UCSD-AML1 (cell line): ENCODE data around the gene GYG2.

Experiments
- DNase-seq: peaks from one replicate; lab custom pipeline; 2025; ENCODE audit not compliant: unreplicated experiment; lab: John Stamatoyannopoulos, UW

Gene GYG2

DNA sequence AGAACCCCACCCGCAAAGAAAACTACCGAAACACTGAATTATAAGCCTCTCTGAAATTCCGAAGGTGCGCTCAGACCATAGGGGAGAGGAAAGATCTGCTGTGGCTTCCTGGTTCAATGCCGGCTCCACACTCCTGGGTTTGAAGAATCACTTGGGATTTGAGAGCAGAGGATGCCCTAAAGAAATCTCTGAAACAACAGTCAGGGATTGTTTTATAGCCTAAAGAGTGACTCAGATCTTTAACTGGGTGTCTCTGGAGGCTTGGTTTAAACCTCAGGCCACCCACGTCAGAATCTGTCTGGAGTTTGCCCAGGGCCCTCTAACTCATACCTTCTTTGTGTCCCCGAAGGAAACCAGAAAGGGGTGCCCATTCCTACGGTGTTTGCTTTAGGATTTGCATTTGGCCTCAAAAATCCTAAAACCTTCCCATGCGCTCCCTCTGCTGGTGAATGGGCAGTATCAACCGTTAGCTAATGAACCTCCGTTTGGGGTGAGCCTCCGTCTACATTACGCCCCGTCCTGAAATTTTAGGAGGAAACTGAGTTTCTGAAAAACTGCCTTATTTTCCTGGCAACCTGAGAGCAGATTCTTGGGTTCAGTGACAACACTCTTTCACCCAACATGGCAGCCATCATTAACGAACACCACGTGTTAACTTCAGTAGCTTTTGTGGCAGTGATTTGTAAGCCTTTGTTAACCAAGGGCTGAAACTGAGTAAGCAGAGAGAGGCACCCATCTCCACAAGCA, 16.4 kb upstream of the GYG2 start:
- DNase-seq: peak; percentile 18

DNA sequence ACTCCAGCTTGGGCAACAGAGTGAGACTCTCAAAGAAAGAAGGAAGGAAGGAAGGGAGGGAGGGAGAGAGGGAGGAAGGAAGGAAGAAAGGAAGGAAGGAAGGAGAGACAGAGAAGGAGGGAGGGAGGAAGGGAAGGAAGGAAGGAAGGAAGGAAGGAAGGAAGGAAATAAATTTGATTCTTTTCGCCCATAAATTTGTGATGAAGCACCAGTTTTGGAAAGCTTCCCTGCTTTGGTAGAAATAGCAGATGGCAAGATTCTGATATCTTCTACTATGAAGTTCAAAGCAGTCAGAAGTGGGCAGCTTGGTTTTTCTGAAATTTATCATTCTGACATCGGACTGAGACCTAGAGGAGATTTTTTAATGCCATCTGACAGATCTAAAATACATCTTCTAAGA, 11.7 kb upstream of the GYG2 start:
- no peak for DNase-seq

DNA sequence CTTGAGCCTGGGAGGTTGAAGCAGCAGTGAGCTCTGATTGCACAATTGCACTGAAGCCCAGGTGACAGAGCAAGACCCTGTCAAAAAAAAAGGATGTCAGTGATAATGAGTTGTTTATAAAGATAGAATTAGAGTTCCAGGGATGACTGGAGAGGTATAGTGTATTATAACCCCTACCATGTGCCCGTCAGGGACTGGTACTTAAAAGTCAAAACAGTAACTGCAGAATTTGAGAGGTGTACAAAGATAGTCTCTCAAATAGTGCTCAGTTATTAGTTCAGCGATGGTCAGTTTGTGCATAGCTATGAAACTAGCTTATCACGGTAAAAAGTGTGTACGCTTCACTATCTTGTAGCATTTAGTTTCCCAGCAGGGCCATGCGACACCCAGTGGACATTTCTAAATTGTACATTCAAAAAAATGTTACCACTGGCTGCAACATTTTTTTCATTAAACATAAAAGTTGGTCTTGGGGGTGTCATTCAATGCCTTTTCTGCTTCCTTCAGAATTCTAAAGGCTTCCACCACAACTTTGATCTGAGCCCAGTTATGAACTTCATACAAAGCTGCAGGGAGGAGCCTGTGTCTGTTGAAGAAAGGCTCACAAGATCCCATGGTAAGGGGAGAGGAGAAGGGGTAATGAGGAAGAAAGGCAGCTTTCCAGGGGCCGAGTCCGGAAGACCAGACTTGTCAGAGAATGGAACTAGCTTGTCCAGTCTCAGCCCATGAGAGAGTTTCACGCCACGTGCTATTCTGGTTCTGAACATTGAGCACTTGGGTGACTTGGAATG, 9.2 kb upstream of the GYG2 start:
- no peak for DNase-seq

DNA sequence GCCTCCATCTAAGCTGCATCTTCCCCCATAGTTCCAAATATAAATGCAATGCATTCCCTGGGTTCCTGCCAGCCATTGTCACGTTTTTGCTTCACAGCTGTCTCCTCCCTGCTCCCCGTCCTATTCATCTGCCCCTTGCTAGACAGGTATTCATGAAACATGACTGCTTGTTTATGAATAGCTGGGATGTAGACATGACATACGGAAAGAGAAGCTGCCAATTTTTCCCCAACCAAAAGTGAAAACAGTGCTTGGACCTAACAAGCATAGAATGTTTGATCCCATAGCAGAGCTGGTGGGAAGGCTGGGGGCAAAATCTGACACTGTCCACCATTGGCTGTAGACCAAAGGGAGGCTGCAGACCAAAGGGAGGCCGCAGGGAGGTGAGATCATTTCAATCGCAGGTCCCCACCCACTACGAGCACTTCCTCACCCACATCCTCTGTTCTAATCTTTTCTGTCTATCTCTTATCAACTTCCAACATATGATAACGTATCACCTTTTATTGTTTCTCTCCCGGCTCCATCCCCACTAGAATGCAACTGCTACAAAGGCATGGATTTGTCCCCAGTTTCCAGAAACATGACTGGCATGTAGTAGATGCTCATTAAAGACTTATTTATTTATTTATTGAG, 8.5 kb upstream of the GYG2 start:
- no peak for DNase-seq

DNA sequence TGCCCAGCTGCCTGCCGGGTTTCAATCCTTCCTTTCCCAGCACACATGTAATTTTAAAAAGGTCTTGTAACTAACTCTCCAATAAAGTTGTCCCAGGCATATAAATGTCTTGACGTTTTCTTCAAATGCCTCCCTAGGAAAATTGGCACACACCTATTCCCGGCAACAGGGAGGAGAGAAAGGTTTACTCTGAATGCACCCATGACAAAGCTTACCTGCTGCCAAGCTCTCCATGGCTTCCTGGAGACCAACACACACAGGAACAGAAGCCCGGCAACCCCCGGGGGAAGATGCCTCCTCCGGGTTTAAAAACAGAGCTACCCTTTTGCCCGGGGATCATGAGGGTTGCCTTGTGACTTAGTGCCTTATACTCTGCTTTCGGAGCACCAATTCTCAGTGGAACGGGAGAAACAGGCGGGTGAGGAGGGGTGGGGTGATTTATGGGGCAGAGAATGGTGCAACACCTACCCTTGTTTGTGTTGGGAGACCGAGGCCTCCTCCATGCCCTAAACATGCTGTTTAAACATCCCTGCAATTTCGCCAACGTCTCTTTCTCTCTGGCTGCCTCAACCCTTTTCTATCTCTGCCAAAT, 4.8 kb upstream of the GYG2 start:
- no peak for DNase-seq

DNA sequence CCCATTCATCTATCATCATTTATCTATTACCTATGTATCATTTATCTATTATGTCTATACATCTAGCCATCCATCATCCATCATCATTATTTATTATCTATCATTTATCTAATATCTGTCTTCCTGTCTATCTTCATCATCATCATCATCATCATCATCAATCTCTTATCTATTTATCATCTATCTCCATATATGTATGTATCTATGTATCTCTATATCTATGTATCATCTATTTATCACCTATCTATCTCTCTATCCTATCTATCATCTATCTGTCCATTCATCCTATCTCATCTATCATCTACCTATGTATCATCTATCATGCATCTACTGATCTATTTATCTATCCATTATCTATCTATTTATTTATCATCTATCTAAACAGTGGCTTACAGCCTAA, 3.8 kb upstream of the GYG2 start:
- DNase-seq: no peak

DNA sequence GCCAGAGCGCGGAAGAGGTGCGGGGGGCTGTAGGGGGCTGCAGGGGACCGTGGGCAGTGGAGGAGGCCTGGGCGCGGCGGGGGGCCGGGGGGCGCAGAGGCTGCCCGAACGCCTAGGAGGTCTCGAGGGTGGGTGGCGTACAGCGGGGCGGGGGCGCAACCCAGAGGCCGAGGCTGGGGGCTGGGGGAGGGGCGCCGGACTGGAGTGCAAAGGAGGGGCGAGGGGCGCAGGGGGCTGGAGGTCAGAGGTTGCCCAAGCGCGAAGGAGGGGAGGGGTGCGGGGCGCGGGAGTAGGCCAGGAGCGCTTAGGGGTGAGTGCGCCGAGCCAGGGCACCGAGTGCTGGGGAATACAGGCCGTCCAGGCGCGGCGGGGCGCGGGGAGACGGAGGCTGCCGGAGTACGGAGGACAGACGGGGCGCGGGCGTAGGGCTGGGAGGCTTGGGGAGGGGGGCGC, 255 bp downstream of the GYG2 start:
- DNase-seq: no peak

DNA sequence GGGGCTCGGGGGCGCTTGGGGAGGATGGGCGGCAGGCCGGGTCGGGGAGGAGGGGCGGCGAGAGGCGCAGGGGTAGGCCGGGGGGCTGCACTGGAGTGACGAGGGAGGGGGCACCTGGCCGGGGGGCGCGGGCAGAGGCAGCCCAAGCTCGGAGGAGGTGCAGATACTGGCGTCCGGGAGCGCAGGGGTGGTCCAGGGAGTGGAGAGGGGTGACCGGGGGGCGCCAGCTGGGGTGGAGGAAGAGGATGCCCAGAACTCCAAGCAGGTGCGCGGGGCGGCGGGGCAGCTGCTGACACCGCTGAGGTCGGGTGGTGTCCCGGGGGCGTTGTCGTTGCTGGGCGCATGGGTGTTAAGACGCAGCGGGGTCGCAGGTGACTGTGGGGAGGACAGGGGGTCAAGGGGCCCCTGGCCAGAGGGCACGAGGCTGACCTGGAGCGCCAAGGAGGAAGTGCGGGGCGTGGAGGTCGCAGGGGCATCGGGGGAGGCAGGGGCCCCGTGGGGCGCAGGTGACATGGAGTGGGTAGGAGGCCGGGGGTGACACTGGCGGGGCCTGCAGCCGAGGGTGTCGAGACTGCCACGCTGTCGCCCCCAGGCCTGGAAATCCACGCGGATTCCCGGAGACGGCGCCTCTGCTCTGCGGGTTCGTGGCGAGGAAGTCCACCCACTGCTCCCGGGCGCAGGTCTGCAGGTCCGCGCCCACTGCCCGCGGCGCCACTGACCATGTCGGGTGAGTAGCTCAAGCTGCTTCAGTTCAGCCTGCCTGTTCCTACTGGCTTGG, 928 bp downstream of the GYG2 start:
- no peak for DNase-seq

DNA sequence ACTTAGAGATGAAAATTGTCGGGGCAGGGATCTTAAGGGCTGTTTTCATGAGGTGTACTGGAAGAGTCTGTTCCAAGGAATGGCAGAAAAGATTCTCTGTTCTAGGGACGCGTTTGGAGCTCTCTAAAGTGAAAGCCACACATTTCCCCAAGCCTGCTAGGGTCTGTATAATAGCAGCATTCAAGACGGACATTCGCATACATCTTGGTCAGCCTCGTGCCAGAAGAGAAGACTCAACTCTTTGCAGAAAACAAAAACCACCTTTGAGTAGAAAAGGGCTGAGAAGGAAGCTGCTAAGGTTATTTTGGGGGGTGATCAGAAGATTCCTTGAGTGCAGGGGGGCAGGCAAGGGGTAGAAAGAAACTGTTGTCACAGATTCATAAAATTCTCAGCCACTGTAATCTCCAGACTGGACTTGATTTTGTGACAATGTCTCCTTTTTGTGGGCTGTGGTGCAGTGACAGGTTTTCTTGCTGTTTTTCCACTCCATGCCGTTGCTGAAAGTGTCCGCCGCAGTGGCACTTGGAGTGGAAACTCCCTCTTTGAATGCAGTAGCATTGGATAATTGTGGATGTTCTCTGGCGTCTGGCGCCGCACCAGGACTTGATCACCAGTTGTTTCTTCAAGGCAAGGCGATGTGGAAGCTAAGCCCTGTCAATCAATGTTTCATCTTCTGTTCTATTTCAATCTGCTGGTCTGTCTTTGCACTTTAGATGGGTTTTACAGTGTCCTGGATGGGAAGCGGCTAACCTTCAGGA, 2.9 kb downstream of the GYG2 start:
- DNase-seq: no peak

DNA sequence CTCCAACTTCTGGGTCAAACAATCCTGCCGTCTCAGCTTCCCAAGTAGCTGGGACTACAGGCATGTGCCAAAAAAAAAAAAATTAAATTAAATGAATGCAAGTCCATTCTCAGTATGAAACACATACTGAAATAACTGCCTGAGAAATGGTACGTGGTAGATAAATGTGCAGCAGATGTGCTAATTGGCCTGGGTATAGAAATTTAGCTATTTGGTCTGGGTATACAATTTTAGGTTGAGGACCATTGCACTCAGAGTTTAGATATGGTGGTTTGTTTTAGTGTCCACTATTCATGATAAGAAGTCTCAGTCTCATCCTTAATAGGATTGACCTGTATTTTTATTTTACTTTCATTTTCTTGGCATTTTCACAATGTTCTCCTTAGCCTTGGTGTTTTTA, 9.2 kb downstream of the GYG2 start:
- no peak for DNase-seq

DNA sequence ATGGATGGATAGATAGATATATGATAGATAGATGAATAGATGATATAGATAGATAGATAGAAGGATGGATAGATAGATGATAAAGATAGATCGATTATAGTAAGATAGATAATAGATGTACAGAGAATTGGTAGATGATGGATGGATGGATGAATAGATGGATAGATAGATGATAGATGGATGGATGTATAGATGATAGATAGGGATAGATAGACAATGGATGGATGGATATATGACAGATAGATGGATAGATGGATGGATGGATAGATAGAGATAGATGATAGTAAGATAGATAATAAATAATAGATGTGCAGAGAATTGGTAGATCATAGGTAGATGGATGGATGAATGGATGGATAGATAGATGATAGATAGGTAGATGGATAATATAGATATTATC, 12.2 kb downstream of the GYG2 start:
- DNase-seq: no peak

DNA sequence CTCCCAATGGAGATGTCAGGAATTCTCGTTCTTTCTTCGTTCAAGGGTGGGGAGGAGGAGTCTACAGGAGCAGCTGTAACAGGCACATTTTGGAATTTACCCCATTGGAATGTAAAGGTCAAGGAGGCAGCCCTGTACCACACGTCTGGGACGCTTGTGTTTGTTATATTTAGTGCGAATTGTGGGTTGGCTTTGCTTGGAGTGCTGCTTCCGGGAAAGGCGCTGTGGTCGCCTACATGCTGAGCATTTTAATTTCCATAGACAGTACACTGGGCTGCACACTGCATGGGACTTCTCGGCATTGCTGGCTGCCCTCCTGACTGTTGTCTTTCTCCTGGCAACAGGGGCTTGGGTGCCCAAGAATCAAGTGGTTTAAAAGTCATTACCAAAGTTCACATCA, 12.8 kb downstream of the GYG2 start:
- DNase-seq: no peak

DNA sequence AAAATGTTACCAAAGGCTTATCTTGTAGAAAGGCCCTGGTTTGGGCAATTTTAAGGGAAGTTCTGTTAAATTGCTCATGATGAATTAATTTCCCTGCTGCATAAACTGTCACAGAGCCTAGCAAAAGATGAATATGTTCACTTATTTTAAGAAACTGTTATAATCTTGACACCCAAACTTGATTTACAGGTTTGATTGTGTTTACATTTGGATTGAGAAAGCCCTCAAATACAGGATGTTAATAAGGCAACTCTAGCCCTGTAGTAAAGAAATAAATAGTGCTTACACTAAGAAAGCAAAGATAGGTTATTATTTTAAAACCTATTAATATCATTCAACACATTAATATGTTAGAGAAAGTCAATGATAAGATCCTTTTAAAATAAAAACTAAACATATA, 18.3 kb downstream of the GYG2 start:
- DNase-seq: no peak

DNA sequence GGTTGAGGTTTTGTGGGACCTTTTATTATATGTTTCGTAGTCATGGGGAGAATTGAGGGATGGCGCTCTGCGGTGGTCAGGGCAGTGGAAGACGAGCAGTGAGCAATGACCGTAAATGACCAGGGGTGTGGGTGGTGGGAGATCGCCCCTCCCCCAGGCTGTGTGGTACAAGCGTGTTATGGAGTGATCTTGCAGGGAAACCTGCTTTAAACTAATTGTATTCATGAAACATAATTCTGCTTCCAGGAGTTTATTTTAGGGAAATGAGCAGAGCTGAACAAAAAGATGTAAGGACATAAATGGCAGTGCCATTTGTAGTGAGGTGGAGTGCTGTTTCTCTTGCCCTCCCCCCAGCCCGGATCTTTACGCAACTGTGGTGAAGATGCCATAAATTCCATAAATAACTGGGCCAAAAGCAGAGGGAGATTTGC, 20.2 kb downstream of the GYG2 start:
- DNase-seq: no peak

DNA sequence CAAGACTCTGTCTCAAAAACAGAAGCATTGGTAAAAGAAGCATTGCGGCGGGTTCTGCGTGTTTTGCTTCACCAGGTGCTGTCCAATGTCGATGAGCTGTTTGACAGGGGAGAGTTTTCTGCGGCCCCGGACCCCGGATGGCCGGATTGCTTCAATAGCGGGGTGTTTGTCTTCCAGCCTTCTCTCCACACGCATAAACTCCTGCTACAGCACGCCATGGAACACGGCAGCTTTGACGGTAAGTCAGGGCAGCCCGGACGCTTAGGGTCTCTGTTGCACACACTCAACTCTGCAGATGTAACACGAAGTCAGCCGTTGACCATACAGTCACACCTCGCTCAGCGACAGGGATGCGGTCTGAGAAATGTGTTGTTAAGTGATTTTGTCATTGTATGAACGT, 26.2 kb downstream of the GYG2 start:
- no peak for DNase-seq

DNA sequence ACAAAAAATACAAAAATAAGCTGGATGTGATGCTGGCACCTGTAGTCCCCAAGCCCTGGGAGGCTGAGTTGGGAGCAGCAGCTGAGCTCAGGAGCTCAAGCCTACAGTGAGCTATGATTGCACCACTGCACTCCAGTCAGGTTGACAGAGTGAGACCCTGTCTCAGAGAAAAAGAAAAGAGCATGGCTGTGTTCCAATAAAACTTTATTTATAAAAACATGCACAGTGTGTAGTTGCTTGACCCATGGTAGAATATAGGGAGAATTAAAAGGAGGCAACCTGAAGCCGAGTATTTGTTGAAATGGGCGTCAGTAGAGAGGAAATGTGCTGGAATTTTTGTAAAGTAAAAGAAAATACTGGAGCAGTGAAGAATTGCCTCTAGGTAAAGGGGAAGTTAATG, 27.0 kb downstream of the GYG2 start:
- DNase-seq: no peak

DNA sequence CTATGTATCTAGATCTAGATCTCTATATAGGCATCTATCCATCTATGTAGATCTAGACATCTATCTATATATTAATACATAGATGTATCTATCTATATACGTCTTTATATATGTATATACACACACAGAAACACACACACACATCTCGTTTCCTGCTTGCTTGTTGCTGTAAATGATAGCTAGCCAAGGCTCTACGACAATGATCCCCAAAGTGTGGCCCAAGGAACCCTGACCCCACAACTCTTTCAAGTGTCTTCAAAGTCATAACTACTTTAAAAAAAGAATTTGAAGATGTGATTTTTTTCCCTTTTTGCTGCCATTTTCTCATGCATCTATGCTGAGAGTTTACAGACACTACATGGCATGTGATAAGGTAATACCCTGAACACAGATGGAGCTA, 28.8 kb downstream of the GYG2 start:
- no peak for DNase-seq

DNA sequence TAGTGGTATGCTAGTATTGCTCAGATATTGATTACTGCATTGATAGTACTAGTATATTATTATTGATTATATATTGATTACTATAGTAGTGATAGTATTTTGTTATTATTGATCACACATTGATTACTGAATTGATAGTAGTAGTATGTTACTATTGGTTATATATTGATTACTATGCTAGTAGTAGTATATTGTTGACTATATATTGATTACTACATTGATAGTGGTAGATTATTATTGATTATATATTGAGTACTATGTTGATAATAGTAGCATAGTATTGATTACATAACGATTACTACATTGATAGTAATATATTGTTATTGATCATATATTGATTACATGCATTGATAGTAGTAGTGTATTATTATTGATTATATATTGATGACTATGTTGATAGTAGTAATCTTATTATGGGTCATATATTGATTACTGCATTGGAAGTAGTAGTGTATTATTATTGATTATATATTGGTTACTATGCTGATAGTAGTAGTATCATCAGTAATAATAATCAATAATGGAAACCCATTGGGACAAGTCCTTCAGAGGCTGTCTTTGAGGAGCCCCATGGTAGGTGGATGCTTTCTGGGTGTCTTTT, 30.6 kb downstream of the GYG2 start:
- DNase-seq: no peak

DNA sequence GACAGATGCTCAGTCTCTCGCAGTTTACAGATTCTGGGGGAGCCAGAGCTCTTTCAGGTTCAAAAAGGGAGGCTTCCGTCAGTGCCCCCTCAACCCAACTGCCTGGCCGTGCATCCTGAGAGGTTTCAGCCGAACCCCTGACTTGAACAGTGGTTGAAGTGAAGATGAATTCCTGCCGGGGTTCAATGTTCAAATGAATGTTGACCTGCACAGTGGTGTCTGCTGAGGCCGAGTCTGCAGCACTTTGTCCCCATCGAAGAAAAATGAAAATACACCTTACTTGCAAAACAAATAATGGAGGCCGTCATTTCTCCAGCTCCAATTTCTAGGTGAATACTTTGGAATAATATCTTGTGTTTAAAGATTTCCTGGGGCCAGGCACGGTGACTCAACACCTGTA, 33.7 kb downstream of the GYG2 start:
- DNase-seq: no peak

DNA sequence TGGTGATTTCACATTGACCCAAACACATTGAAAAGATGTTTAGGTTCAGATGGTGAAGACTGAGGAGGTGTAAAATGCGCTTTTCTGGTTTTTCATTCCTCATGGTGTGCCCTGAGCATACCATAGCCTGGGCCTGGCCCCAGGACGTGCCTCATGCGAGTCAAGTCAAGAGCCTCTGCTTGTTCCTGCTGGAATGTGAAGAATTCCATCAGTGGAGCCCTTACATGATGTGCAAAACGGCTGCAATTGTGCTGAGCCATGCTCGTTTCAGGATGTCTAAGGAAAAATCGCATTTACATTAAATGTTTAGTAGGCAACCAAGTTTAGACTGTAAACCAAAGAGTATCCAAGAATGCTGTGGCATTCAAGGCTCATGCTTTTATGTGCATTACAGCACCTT, 34.9 kb downstream of the GYG2 start:
- no peak for DNase-seq
